Left cardiac atrium (tissue), 4 donors: Measurements from ENCODE around the gene CDH16. TPM values are rescaled to one million over a fixed set of nuclear protein-coding genes. Genes with fewer than 3 reads are reported as not detected.
"Not testable (repeated sequence)": the region's sequence is repeated elsewhere in the genome, so short reads cannot be mapped to it uniquely, and the experiment has no call there.

Experiments
- ATAC-seq, 2 donors: fragments of 200-7000 bp; cut with Tn5 transposase; one replicate each; pipeline ENCODE4 v1.9.1; 2020; ENCODE audit warnings: mild to moderate bottlenecking in 2 of 2, moderate library complexity in 2 of 2
- DNase-seq: peaks from one replicate; pipeline ENCODE4 v3.0.0-alpha.2; 2020
- intact Hi-C, 2 donors: fragments of 100-400 bp; cut with DNase I; formaldehyde crosslinking; loops; one replicate each; pipeline versions ENCODE4 v1.14.1 to v1.15.1; 2022 to 2023
- total RNA-seq, 2 donors: library from RNA; stranded (reverse); fragmentation: NEBNext Ultra II Directional; extraction: Animal tissue kit (Norgen Biotek cat#: 25700); gene quantifications; one replicate each; pipeline ENCODE4 v1.2.1, GENCODE V29; 2021
- donor health status: DM: no; HTN: yes; CAD: no.
- donor health status: DM: no; HTN: yes; CAD: no; lungs with severe emphysema.
- donor health status: DM: yes; HTN: yes; CAD: no.
- donor health status: Dilated cardiomyopathy.

CDH16 gene
- total RNA-seq, 2 donors from 2014 or later: 0.39 to 0.47 TPM

- DNase-seq (peak; percentile 3), ATAC-seq (no peak)
- intact Hi-C loops: loop anchor here in 1 of 2 donors (10.0 kb wide), 1 partner anchor 295 kb away; the partner anchor contains the start of gene MATCAP1
Measured at GRCh38 chr16:66889622-66890021, 29.1 kb downstream of the CDH16 start.

DNA sequence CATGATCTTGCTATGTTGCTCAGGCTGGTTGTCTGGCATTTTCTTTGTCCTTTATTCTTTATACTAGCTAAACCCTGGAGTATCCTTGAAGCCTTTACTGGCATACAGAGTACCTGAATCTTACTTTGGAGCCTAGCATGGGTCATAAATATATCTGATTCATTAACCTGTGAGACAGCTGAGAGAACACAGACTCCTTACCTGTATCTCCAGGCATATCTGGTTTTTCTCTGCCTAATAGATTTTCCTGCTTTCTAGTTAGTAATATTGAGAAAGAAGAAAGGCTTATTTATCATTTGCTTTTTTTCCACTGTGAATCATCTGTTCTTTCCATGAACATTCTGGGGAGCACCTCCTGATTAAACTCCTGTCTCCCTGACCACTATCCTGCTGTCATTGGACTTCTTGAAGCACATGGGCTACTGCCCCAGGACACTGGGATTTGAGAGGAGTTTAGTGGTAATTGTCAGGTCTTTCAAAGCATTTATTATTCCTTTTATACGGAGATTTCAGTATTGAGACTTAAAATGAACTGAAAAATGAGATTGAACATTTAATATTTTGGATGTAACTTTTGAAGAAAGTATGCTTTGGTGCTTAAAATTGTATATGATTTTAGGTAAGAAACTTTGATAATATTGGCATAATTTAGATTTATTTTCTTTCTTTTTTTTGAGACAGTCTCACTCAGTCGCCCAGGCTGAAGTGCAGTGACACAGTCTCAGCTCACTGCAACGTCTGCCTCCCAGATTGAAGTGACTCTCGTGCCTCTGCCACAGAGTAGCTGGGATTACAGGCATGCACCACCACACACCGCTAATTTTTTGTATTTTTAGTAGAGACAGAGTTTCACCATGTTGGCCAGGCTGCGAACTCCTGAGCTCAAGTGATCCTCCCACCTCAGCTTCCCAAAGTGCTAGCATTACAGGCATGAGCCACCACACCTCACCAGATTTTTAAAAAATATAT lies 29.8 kb downstream of the CDH16 start:
- ATAC-seq (no peak), DNase-seq (peak; percentile 2)
- intact Hi-C loops: no loop called here

GRCh38 chr16:66886914-66887313 lies 31.8 kb downstream of the CDH16 start:
- ATAC-seq (no peak), DNase-seq (no peak)
- intact Hi-C loops: no loop called here

DNA sequence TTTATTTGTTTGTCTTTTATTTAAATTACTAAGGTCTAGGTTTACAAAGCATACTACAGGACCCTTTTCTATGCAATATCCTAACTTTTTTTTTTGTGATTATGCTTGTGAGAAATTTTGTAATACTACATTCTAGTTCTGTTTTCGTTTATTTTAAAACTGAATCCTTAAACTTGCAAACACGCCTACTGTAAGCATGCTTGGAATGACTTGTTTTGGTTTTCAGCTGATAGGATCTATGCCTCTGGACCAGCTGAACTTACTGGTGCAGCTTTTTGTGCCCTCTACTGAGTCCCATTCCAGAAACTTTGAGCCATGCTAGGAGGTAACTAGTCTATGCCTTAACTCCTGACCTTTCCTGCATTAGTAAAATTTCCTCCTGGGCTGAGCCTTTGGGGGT lies 32.4 kb downstream of the CDH16 start:
- intact Hi-C loops: no loop called here
- DNase-seq (no peak), ATAC-seq (no peak)

DNA sequence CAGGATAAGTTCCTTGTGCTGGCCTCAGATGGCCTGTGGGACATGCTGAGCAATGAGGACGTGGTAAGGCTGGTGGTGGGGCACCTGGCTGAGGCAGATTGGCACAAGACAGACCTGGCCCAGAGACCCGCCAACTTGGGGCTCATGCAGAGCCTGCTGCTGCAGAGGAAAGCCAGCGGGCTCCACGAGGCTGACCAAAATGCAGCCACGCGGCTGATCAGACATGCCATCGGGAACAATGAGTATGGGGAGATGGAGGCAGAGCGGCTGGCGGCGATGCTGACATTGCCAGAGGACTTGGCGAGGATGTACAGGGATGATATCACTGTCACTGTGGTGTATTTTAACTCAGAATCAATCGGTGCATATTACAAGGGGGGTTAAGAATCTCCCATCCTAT lies 33.2 kb downstream of the CDH16 start:
- intact Hi-C loops: no loop called here
- DNase-seq: no peak
- no peak for ATAC-seq

- DNase-seq (no peak), ATAC-seq (no peak)
- intact Hi-C loops: no loop called here
Measured at GRCh38 chr16:66882702-66883101, 36.0 kb downstream of the CDH16 start.

GRCh38 chr16:66881964-66882508 lies 36.6 kb downstream of the CDH16 start:
- DNase-seq (no peak), ATAC-seq (no peak)
- intact Hi-C loops: no loop called here

- ATAC-seq (no peak), DNase-seq (no peak)
- intact Hi-C loops: no loop called here
Measured at GRCh38 chr16:66881560-66881959, 37.1 kb downstream of the CDH16 start.

DNA sequence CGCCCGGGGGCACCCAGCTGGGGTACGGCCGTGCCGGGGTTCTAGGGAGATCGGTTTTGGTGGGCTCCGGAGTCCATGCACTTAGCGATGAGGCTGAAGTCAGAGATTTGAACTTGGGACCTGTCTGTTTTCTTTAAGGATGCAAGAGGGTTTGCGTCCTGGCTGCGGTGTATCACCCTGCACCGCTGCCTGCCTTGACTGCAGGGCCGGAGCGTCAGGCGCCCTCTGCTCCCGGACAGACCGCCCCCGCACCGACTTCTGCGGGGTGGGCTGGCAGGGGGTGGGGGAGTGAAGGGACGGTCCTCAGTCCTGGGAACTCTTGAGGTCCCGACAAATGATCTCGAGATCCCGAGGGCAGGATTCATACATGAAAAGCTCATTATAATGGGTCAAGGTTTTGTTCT lies 37.7 kb downstream of the CDH16 start:
- DNase-seq: no peak
- intact Hi-C loops: no loop called here
- peak; percentile 19 to 42 for ATAC-seq

DNA sequence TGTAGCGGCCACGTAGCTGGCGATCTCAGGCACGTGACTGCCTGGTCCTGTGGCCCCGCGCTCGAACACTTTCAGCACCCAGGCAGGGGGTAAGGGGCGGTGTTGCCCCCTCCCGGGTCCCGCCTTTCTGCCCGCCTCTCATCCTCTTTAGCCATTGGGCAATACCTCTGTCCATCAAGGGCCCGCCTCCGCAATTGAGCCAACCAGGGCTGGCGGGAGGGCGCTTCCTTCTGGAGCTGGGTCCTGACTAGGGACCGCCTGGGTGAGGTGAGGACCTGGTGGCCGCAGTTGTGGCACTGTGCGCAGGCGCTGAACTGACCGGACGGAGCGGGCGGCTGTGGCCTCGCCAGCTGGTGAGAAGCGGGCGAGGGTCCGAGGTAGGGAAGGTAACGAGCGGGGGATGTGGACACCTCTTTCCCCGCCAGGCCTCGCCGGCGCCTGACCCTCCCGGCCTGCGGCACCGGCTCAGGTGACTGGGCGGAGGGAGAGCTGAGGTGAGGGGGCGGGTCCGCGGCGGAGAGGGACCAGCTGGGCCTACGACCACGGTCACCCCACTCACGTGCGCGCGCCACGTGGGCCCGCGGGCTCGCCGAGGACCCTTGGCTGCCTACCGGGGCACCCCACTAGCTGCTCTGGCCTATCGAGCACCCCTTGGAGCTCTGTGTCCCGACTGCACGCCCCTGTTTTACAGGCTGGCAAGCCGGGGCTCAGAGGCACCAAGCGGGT lies 38.2 kb downstream of the CDH16 start, which contains the start of gene PDP2:
PDP2 (plus strand) TSS at position 228 of the 726 bp plus-strand sequence. CDS start 3,770 bp downstream, outside the sequence.
- DNase-seq (peak; percentile 96), ATAC-seq (peak; percentile 98)
- intact Hi-C loops: no loop called here

DNA sequence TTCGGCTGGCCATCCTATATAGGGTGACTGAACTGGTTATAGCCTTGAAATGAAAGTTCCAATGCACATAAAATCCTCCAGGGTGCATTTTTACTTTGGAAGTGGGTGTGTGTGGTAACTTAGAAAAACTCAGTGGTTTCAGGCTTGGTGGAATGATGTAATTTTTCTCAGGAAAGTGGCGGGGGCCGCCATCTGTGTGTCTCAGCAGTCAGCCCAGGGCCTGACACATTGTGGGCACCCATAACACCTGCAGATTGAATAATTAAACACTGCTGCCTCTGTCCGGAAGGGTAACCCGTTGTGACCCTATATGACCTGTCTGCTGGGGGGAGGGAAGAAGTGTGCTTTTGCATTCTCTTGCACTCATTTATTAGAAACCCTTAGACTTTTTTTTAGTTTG lies 40.6 kb downstream of the CDH16 start:
- ATAC-seq (no peak), DNase-seq (no peak)
- intact Hi-C loops: no loop called here

- no peak for ATAC-seq
- intact Hi-C loops: loop anchor here in 1 of 2 donors (5.0 kb wide), 1 partner anchor 267 kb away; no protein-coding TSS in a partner anchor
- DNase-seq: no peak
Measured at GRCh38 chr16:66874079-66874775, 44.5 kb downstream of the CDH16 start.

DNA sequence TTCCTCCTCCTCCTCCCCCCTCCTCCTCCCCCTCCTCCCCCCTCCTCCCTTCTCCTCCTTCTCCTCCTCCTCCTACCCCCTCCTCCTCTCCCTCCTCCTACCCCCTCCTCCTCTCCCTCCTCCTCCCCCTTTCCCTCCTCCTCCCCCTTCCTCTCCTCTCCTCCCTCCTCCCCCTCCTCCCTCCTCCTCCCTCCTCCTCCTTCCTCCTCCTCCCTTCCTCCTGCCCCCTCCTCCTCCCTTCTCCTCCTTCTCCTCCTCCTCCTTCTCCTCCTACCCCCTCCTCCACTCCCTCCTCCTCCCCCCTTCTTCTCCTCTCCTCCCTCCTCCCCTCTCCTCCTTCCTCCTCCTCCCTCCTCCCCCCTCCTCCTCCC lies 45.0 kb downstream of the CDH16 start:
- DNase-seq (no peak), ATAC-seq (no peak)
- intact Hi-C loops: loop anchor here (2.0 to 5.0 kb wide), 2 partner anchors 43 to 266 kb away; partner anchors contain the start of gene NAE1 (in 1 of the 2)

- DNase-seq: peak; percentile 94
- intact Hi-C loops: loop anchor here (2.0 to 5.0 kb wide), 2 partner anchors 42 to 266 kb away; partner anchors contain the start of gene NAE1 (in 1 of the 2)
- ATAC-seq: peak; percentile 95 to 97
Measured at GRCh38 chr16:66872943-66873684, 45.6 kb downstream of the CDH16 start.

DNA sequence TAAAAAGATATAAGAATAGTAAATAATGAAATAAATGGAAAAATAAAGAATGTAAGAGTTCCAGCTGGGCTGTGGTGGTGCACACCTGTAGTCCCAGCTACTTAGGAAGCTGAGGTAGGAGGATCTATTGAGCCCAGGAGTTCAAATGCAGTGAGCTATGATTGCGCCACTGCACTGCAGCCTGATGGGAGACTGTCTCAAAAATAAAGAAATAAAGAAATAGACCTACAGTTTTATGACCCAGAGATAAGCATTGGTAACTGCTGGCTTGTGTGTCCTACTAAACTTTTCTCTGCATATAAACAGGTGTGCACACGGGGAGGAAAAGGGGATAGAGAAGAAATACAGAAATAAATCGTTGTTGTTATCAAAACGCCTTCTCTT lies 46.1 kb downstream of the CDH16 start:
- intact Hi-C loops: loop anchor here (2.0 to 5.0 kb wide), 2 partner anchors 42 to 265 kb away; partner anchors contain the start of gene NAE1 (in 1 of the 2)
- DNase-seq (no peak), ATAC-seq (no peak)

DNA sequence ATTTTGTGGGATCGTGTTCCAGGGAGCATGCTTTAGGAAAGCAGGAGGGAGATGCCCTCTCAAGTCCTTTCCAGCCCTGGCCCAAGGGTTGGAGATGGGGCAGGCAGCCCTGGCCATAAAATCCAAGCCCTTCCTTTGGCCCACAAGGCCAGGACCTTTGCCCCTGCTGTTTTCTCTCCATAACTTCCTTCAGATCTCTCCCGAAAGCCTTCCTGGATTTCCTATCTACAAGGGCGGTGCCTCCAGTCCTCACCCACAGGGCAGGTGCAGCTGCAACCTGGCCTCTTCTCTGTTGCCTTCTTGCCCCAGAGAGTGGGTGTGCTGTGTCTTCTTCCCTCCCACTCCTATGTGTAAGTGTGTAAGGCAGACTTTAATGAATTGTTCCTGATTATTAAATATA lies 46.8 kb downstream of the CDH16 start:
- DNase-seq (no peak), ATAC-seq (no peak)
- intact Hi-C loops: loop anchor here (2.0 to 5.0 kb wide), 2 partner anchors 41 to 265 kb away; partner anchors contain the start of gene NAE1 (in 1 of the 2)

- not testable (repeated sequence) for DNase-seq, ATAC-seq
- intact Hi-C loops: loop anchor here in 1 of 2 donors (5.0 kb wide), 1 partner anchor 264 kb away; no protein-coding TSS in a partner anchor
Measured at GRCh38 chr16:66871363-66871762, 47.3 kb downstream of the CDH16 start.

DNA sequence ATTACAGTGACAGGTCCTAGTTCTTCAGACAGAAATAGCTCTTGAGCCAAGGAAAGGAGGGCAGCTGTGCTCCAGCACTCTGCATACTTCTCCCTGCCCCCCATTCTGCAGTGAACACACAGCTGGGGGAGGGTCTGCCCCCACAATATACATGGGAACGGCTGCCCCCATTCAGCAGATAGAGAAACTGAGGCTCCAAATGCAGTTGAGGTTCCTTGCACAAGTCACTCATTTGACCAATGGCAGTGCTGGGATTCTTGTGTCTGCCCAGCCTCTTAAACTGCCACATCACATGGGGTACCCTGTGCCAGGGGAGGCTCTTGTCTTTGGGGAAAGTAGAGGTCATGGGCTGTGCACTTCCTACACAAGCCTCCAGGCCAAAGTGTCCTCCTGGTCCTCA lies 49.3 kb downstream of the CDH16 start:
- DNase-seq (no peak), ATAC-seq (no peak)
- intact Hi-C loops: loop anchor here (5.0 kb wide), 3 partner anchors 37 to 207 kb away; partner anchors contain the start of gene NAE1 (in 1 of the 2)
